Measurements from ENCODE around the gene ADAM12. TPM values are rescaled to one million over a fixed set of nuclear protein-coding genes. Genes with fewer than 3 reads are reported as not detected.

The ADAM12 gene
- polyA plus RNA-seq (2012; ENCODE audit: insufficient read depth, insufficient read length, low read depth): 67.4 TPM

- Histone ChIP-seq H3K9me3 (no peaks in the 10 kb centered on the region), H3K4me1 (peaks cover 13% of the 10 kb centered on the region), H3K36me3 (no peaks in the 10 kb centered on the region), H3K27me3 (no peaks in the 10 kb centered on the region), H3K4me3 (ENCODE audit: low read depth, low read length) (peak within 1 kb of the TSS; percentile 74)
- peak; percentile 45 for DNase-seq
- TF ChIP-seq CTCF (IDR thresholded peaks at IDR 0.05; ENCODE audit: low read depth, low read length): no peak
Measured at GRCh38 chr10:126387931-126388911, at the start of gene ADAM12. Gene ADAM12, minus strand, starts transcription at chr10:126388477. Its CDS starts 332 bp downstream, at chr10:126388145.

- Histone ChIP-seq H3K4me1 (no peaks in the 10 kb centered on the region), H3K36me3 (no peaks in the 10 kb centered on the region), H3K4me3 (ENCODE audit: low read depth, low read length) (no peak overlapping the region), H3K9me3 (no peaks in the 10 kb centered on the region), H3K27me3 (no peaks in the 10 kb centered on the region)
- TF ChIP-seq CTCF (IDR thresholded peaks at IDR 0.05; ENCODE audit: low read depth, low read length): no peak
- no peak for DNase-seq
Measured at GRCh38 chr10:126437635-126438406, 49.5 kb upstream of the ADAM12 start.

GRCh38 chr10:126434235-126434634 is 46.0 kb upstream of the ADAM12 start:
- no peaks in the 10 kb centered on the region for H3K36me3 ChIP-seq
- H3K9me3 ChIP-seq: no peaks in the 10 kb centered on the region
- H3K4me3 ChIP-seq (ENCODE audit: low read depth, low read length): no peak overlapping the region
- TF ChIP-seq CTCF (IDR thresholded peaks at IDR 0.05; ENCODE audit: low read depth, low read length): no peak
- DNase-seq: no peak
- H3K4me1 ChIP-seq: no peaks in the 10 kb centered on the region
- H3K27me3 ChIP-seq: no peaks in the 10 kb centered on the region

- Histone ChIP-seq H3K36me3 (no peaks in the 10 kb centered on the region), H3K27me3 (no peaks in the 10 kb centered on the region), H3K4me3 (ENCODE audit: low read depth, low read length) (no peak overlapping the region), H3K4me1 (no peaks in the 10 kb centered on the region), H3K9me3 (no peaks in the 10 kb centered on the region)
- DNase-seq: no peak
- no peak for TF ChIP-seq CTCF (IDR thresholded peaks at IDR 0.05; ENCODE audit: low read depth, low read length)
Measured at GRCh38 chr10:126433351-126433750, 45.1 kb upstream of the ADAM12 start.

- no peaks in the 10 kb centered on the region for H3K4me1 ChIP-seq
Measured at GRCh38 chr10:126432507-126432906, 44.2 kb upstream of the ADAM12 start.

More at GRCh38 chr10:126432507-126432906, 44.2 kb upstream of the ADAM12 start:
- Histone ChIP-seq H3K36me3 (no peaks in the 10 kb centered on the region), H3K9me3 (no peaks in the 10 kb centered on the region), H3K27me3 (no peaks in the 10 kb centered on the region), H3K4me3 (ENCODE audit: low read depth, low read length) (no peak overlapping the region)
- DNase-seq: no peak
- TF ChIP-seq CTCF (IDR thresholded peaks at IDR 0.05; ENCODE audit: low read depth, low read length): no peak

Data from BE2C (cell line).